ENCODE results near the gene BLVRB.

DNA sequence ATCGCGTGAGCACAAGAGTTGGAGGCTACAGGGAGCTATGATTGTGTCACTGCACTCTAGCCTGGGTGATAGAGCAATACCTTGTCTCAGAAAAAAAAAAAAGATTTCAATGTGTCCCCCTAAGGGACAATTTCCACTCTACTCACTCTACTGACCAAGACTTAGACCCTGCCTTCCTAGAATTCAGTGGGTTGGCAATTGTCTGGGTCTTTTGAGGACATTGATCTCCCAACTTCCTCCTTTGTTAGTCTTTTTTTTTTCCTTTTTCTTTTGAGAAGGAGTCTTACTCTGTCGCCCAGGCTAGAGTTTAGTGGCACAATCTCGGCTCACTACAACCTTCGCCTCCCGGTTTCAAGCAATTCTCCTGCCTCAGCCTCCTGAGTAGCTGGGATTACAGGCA is 3.5 kb upstream of the BLVRB start:
- TF ChIP-seq, protein P1, sequence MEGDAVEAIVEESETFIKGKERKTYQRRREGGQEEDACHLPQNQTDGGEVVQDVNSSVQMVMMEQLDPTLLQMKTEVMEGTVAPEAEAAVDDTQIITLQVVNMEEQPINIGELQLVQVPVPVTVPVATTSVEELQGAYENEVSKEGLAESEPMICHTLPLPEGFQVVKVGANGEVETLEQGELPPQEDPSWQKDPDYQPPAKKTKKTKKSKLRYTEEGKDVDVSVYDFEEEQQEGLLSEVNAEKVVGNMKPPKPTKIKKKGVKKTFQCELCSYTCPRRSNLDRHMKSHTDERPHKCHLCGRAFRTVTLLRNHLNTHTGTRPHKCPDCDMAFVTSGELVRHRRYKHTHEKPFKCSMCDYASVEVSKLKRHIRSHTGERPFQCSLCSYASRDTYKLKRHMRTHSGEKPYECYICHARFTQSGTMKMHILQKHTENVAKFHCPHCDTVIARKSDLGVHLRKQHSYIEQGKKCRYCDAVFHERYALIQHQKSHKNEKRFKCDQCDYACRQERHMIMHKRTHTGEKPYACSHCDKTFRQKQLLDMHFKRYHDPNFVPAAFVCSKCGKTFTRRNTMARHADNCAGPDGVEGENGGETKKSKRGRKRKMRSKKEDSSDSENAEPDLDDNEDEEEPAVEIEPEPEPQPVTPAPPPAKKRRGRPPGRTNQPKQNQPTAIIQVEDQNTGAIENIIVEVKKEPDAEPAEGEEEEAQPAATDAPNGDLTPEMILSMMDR (IDR thresholded peaks at IDR 0.05): no peak
- TF ChIP-seq EP300 (IDR thresholded peaks at IDR 0.05): no peak
